GOT3 (cell line): ENCODE data around the gene ZNF732.
"Not testable (repeated sequence)": the region's sequence is repeated elsewhere in the genome, so short reads cannot be mapped to it uniquely, and the experiment has no call there.

Experiments
- DNase-seq: peaks from one replicate; lab custom pipeline; 2025; ENCODE audit warnings: mixed read lengths; lab: John Stamatoyannopoulos, UW

ZNF732 gene

DNA sequence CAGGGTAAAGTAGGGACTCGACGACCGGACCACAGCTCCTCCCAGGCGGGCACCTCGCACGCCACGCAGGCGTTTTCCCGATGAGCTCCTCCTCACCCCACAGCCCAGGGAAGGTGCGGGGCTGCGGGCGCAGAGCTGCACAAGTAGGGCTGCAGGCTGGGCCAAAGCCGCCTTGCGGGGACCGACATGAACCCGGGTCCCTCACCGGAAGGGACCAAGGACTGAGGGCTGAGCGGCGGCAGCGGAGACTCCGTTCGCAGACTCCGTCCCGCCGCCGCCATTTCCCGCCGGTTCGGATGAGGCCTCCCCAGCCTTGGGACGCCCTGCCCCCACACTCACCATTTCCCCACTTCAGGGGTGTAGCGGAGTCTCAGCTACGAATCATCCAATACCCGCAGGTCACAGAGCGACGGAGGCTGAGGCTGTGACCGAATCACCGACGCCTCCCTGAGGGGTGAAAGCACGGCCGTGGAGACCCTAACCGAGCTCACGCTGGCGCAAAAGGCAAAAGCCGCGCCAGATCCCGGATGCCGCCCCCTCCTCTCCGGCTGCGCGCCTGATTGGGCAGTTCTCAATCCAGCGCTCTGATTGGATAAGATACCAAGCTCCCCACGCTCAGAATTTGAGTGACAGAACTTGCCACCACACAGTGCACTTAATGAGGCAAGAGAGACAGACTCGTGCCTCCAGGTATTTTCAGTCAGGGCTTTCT lies at the start of gene ZNF732:
Gene ZNF732 (minus strand): TSS at position 506 of the 712 bp plus-strand sequence. CDS start 164 bp downstream, at position 342.
- DNase-seq, result no peak

GRCh38 chr4:340011-340410 lies 34.7 kb upstream of the ZNF732 start:
- DNase-seq, result no peak

DNA sequence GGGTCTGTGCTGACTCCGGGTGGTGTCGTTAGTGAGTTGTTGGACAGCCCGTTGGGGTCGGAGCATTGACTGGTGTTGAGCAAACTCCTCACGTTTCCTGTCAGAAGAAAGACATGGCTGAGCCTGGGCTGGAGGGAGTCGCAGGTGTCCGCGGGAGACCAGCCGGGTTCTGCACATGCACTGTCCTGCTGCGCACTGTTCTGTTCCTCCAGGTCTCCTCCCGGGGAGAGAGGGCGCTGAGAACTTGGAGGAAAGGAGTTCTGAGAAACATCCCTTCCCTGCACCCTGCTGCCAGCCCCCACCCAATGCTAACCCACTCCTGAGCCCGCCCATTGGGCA lies 33.5 kb upstream of the ZNF732 start:
- no peak for DNase-seq

DNA sequence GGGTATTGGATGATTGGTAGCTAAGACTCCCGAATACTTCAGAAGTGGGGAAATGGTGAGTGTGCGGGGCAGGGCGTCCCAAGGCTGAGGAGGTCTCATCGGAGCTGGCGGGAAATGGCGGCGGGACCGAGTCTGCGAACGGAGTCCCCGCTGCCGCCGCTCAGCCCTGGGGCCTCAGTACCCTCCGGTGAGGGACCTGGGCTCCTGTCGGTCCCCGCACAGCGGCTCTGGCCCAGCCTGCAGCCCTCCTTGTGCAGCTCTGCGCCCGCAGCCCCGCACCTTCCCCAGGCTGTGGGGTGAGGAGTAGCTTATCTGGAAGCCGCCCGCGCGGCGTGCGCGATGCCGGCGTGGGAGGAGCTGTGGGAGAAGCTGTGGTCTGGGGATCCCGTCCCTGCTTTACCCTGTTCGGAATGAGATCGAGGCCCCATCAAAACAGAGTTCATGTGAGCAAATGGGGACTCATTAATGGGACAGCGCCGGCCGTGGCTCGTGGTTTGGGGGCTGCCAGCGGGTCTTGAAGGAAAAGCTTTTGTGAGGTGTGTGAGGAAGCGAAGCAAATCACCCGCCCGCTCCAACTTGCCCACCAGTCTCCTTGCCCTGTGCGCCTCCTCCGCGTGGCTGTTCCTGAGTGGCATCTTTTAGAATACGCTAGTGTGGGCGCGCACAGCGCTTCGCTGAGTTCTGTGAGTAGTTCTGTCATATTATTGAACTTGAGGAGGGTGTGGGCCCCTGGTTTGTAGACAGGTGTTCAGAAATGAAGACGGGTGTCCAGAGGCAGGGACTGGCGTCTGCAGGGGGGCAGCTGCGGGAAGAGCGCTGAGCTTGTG lies 32.9 kb upstream of the ZNF732 start:
- DNase-seq, result no peak

DNA sequence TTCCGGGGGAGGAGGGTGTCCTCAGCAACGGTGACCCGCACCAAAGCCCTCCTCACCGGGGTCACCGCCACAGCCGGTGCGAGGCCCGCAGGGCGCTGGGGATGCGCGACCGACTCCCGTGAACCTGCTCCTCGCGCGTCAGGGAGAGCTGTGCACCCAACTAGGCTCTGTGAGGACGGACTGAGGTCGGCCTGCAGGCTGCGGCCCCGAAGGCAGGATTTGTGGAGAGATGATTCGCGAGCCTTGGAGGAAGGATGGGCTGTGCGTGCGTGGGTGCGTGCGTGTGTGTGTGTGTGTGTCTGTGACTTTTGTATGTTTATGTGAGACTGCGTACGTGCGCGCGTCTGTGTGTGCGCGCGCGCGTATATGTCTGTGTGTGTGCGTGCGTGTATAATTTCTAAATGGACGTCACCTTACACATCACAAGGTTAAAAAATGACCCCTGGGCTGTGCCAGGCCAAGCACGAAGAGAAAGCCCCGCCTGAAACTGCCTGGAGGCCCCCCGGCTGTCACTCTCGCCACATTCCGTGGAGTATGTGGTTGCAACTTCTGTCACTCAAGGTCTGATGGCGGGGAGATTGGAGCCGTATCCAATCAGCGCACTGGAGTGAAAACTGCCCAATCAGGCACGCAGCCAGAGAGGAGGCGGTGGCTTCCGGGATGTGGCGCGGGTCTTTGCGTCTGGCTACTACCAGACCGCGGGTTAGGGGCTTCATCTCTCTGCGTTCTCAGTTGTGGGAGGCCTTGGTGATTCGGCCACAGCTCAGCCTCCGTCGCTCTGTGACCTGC lies 32.1 kb upstream of the ZNF732 start, which contains the start of gene ZNF141:
Gene ZNF141 (plus strand): TSS at position 672 of the 789 bp plus-strand sequence. CDS start 170 bp downstream, outside the sequence.
- peak; percentile 78 for DNase-seq

DNA sequence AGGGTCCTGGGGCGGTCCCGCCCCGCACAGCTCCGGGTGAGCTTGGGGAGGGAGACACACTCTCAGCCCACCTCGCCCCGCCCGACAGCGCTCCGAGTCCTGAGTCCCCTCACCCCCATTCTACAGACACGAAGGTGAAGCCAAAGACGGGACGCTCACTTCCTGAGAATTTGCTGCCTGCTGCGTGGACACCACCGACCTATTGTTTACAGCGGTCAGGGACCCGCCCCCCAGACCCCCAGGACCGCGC lies 31.5 kb upstream of the ZNF732 start:
- DNase-seq, result no peak

DNA sequence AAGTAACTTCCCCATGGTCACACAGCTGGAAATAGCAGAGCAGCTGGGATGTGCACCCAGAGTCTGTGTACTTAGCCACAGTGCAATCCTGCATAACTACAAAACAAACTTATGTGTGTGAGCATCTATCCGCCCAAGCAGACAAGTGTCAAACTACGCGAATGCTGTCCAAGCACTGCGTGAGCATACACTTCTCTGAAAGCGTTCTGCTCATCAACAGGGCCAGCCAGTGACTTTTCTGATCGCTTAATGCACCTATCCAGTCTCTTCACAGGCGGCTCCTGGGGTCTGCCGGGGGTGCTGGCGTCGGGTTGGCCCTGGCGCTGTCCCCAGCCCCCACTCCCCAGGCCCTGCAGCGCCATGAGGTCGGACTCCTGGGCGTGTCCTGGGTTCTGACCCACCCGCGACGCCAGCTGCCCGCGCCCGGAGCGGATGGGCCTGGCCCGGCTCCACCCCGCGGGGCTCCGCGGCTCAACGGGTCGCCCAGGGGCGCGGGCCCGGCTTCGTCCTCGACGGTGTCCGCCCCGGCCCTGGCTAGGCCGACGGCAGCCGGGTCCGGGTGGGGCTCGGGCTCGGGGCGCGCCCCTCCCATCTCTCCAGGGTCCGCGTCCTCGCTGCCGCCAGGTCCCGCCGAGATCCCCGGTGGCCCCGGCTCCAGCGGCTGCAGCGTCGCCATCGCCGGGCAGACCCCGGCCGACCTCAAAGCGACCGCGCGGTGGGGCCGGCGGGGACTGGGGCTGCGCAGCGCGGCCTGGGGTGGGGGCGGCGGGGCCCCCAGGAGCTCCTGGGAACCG lies 31.0 kb upstream of the ZNF732 start:
- DNase-seq, result no peak

GRCh38 chr4:335515-335914 lies 30.2 kb upstream of the ZNF732 start:
- DNase-seq, result no peak

DNA sequence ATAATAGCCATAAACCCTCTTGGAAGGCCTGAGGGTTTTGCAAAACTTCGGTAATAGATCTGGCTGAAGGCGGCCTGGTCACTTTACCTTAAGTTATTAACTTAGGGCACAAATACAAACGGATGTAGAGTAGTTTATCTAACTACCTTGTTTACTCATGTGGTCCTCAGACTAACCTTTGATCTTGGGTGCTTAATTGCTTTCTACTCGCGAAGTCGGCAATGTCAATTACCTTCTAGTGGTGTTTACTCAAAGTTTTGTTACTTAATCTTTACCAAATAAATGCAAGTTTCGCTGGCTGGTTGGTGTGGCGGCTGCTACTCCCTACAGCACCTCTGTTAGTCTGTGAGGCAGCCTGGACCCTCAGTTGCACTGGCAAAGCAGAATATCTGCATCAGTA lies 23.5 kb upstream of the ZNF732 start:
- DNase-seq, result no peak

GRCh38 chr4:314296-314903 lies 9.1 kb upstream of the ZNF732 start:
- DNase-seq, result no peak

DNA sequence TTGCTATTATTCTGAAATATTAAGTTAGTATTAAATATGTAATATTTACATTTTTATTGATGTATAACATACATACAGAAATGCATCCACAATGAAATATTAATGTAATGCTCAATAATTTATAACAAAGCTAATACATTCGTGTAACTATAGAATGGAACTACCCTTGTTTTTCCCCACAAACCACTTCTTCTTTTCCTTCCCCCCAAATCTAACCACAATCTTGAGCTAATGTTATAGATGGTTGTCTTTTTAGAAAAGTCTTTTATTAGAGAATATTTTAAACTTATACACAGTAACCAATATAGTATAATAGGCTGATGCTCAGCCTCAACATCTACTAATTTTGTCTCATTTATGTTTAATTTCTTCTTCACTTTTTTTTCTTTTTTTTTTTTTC lies 4.5 kb upstream of the ZNF732 start:
- DNase-seq, result no peak

GRCh38 chr4:306551-306961 lies 1.3 kb upstream of the ZNF732 start:
- DNase-seq, result no peak

GRCh38 chr4:304516-304915 lies 758 bp downstream of the ZNF732 start:
- DNase-seq, result not testable (repeated sequence)

- no peak for DNase-seq
Observed at GRCh38 chr4:302381-302780, 2.9 kb downstream of the ZNF732 start.

DNA sequence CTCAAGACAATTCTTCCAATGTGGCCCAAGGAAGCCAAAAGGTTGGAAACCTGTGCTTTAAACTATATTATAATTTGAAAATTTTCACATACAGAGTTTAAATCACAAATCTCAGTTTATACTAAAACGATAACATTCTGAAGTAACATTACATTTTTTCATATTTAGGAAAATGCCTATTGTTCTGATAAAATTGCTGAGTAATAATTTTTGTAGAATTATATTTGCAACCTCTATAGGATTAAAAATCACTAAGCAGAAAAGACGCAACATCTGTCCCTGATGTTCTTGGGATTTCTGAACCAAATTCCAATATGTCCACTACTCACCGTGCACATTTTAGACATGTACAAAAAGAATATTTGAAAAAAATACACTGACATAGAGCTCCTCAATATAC lies 10.5 kb downstream of the ZNF732 start:
- no peak for DNase-seq

- DNase-seq, result no peak
Observed at GRCh38 chr4:288891-289290, 16.4 kb downstream of the ZNF732 start.

- no peak for DNase-seq
Observed at GRCh38 chr4:273309-274017, 31.8 kb downstream of the ZNF732 start.

DNA sequence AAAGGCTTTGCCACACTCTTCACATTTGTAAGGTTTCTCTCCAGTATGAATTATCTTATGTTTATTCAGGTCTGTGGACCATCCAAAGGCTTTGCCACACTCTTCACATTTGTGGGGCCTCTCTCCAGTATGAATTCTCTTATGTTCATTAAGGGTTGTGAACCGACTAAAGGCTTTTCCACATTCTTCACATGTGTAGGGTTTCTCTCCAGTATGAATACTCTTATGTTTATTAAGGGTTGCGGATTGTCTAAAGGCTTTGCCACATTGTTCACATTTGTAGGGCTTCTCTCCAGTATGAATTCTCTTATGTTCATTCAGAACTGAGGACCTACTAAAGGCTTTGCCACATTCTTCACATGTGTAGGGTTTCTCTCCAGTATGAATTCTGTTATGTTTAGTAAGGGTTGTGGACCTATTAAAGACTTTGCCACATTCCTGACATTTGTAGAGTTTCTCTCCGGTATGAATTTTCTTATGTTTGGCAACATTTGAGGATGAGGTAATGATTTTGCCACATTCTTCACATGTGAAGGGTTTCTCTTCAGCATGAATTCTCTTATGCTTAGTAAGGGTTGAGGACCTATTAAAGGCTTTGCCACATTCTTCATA lies 33.7 kb downstream of the ZNF732 start:
- no peak for DNase-seq

DNA sequence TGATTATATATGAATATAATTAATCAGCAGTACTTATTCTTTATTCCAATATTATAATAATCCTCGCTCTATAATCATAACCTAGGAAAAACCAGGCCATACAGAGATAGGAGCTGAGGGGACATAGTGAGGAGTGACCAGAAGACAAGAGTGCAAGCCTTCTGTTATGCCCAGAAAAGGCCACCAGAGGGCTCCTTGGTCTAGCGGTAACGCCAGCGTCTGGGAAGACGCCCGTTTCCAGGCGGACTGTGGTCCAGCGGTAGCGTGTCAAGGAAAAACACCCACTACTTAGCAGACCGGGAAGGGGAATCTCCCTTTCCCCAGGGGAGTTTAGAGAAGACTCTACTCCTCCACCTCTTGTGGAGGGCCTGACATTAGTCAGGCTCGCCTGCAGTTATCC lies 46.0 kb downstream of the ZNF732 start:
- DNase-seq, result not testable (repeated sequence)

DNA sequence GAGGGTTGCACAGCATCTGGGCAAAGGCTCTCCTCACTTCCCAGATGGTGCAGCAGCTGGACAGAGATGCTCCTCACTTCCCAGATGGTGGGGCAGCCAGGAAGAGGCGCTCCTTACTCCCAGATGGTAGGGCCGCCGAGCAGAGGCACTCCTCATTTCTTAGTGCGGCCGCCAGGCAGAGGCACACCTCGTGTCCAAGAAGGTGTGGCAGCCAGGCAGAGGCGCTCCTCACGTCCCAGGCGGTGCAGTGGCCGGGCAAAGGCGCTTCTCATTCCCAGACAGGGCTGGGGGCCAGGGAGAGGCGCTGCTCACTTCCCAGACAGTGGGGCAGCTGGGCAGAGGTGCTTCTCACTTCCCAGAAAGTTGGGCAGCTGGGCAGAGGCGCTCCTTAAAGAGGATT lies 48.8 kb downstream of the ZNF732 start:
- no peak for DNase-seq
